ENCODE results near the gene KCNJ11. TPM values are rescaled to one million over a fixed set of nuclear protein-coding genes. Genes with fewer than 3 reads are reported as not detected.

The KCNJ11 gene
- total and polyA plus RNA-seq, 8 donors: 1.5 to 22.9 (median 7.2) TPM; not detected in 1

- TF ChIP-seq EP300 (IDR thresholded peaks at IDR 0.05) (no peak), CTCF (IDR thresholded peaks at IDR 0.05) (no peak), POLR2A (IDR thresholded peaks at IDR 0.05) (no peak), POLR2AphosphoS5 (IDR thresholded peaks at IDR 0.05) (no peak)
- no peak for DNase-seq
- H3K9me3 ChIP-seq: peaks cover 15 to 35% (median 27%) of the 10 kb centered on the region in 4 donors
- peaks cover 20 to 63% (median 59%) of the 10 kb centered on the region in 4 donors for H3K36me3 ChIP-seq
- no peaks in the 10 kb centered on the region for H3K4me1 ChIP-seq
- intact Hi-C loops (cut with DNase I; ENCODE audit: low total_unique reads): no loop called here
- H3K27ac ChIP-seq: no peak overlapping the region
- H3K27me3 ChIP-seq: no peaks in the 10 kb centered on the region
- H3K4me3 ChIP-seq: no peak overlapping the region
- 83 to 100% (median 90%) methylated on average over 1 of the region's 1 CpG for WGBS, 5 donors
Observed at GRCh38 chr11:17366495-17366894, 22.0 kb downstream of the KCNJ11 start.

GRCh38 chr11:17354601-17354991 is 33.9 kb downstream of the KCNJ11 start:
- Histone ChIP-seq H3K27me3 (no peaks in the 10 kb centered on the region), H3K36me3 (peaks cover 0 to 11% (median 4%) of the 10 kb centered on the region in 4 donors), H3K27ac (no peak overlapping the region), H3K9me3 (peaks cover 0 to 3% (median 0%) of the 10 kb centered on the region in 4 donors), H3K4me1 (peaks cover 12 to 32% (median 28%) of the 10 kb centered on the region in 4 donors), H3K4me3 (peak overlapping the region in 1 of 4 donors; percentile 61)
- intact Hi-C loops (cut with DNase I; ENCODE audit: low total_unique reads): no loop called here
- 40 to 50% (median 42%) methylated on average over 3 of the region's 3 CpGs for WGBS, 5 donors
- peak; percentile 73 to 87 for DNase-seq
- TF ChIP-seq CTCF (IDR thresholded peaks at IDR 0.05): peak in 4 of 7 experiments; percentile 41 to 64 (median 56)
- no peak for TF ChIP-seq POLR2A (IDR thresholded peaks at IDR 0.05)
- no peak for TF ChIP-seq EP300 (IDR thresholded peaks at IDR 0.05)

GRCh38 chr11:17353821-17354600 is 34.4 kb downstream of the KCNJ11 start:
- Histone ChIP-seq H3K27me3 (no peaks in the 10 kb centered on the region), H3K36me3 (peaks cover 0 to 5% (median 0%) of the 10 kb centered on the region in 4 donors), H3K4me1 (peaks cover 12 to 32% (median 28%) of the 10 kb centered on the region in 4 donors), H3K9me3 (no peaks in the 10 kb centered on the region), H3K27ac (peak overlapping the region; percentile 52 to 91 (median 86)), H3K4me3 (peak overlapping the region; percentile 61 to 72 (median 68))
- intact Hi-C loops (cut with DNase I; ENCODE audit: low total_unique reads): no loop called here
- TF ChIP-seq CTCF (IDR thresholded peaks at IDR 0.05): no peak
- TF ChIP-seq POLR2AphosphoS5 (IDR thresholded peaks at IDR 0.05): no peak
- TF ChIP-seq POLR2A (IDR thresholded peaks at IDR 0.05): no peak
- TF ChIP-seq EP300 (IDR thresholded peaks at IDR 0.05): no peak
- DNase-seq: peak in 1 of 2 donors; percentile 5
- 7 to 11% (median 7%) methylated on average over 15 of the region's 15 CpGs for whole genome bisulfite sequencing, 5 donors

- H3K4me3 ChIP-seq: peak overlapping the region; percentile 61 to 72 (median 68)
- H3K4me1 ChIP-seq: peaks cover 12 to 32% (median 28%) of the 10 kb centered on the region in 4 donors
- H3K27me3 ChIP-seq: no peaks in the 10 kb centered on the region
- peaks cover 0 to 4% (median 0%) of the 10 kb centered on the region in 4 donors for H3K36me3 ChIP-seq
- intact Hi-C loops (cut with DNase I; ENCODE audit: low total_unique reads): no loop called here
- DNase-seq: peak; percentile 73 to 93
- H3K9me3 ChIP-seq: no peaks in the 10 kb centered on the region
- 0% methylated on average over 46 to 69 of the region's 69 CpGs for WGBS, 5 donors
- peak overlapping the region; percentile 52 to 91 (median 86) for H3K27ac ChIP-seq
- TF ChIP-seq POLR2A (IDR thresholded peaks at IDR 0.05) (no peak), EP300 (IDR thresholded peaks at IDR 0.05) (no peak), POLR2AphosphoS5 (IDR thresholded peaks at IDR 0.05) (peak in 2 of 3 donors; percentile 45 to 52), CTCF (IDR thresholded peaks at IDR 0.05) (no peak)
Observed at GRCh38 chr11:17352950-17353820, 35.3 kb downstream of the KCNJ11 start.
